Measurements from ENCODE around the gene ALOX5.

ALOX5 gene

DNA sequence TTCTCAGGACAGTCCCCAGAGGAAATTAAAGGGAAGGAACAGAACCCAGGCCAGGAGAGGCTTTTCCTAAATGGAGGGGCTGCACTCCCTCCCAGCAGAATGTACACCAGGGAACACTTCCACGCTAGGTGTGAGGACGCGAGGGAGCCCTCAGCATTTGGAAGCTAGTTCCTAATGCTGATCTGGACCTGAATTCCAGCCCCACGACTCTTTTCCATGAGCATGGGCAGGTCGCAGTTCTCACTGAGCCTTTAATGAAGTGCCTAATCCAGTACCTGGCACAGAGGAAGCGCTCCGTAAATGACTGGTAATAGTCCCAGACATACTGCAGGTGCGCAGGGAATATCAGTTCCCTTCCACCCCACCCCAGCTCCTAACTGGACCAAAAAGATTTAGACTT is 1.1 kb downstream of the ALOX5 start:
- H3K4me1 Mint-ChIP-seq, result peaks cover 32% of the 10 kb centered on the region
- DNase-seq, result no peak
- H3K4me3 Mint-ChIP-seq, result peak overlapping the region; percentile 55
- no peaks in the 10 kb centered on the region for H3K9me3 Mint-ChIP-seq
- TF ChIP-seq, protein P1, sequence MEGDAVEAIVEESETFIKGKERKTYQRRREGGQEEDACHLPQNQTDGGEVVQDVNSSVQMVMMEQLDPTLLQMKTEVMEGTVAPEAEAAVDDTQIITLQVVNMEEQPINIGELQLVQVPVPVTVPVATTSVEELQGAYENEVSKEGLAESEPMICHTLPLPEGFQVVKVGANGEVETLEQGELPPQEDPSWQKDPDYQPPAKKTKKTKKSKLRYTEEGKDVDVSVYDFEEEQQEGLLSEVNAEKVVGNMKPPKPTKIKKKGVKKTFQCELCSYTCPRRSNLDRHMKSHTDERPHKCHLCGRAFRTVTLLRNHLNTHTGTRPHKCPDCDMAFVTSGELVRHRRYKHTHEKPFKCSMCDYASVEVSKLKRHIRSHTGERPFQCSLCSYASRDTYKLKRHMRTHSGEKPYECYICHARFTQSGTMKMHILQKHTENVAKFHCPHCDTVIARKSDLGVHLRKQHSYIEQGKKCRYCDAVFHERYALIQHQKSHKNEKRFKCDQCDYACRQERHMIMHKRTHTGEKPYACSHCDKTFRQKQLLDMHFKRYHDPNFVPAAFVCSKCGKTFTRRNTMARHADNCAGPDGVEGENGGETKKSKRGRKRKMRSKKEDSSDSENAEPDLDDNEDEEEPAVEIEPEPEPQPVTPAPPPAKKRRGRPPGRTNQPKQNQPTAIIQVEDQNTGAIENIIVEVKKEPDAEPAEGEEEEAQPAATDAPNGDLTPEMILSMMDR (IDR thresholded peaks at IDR 0.05), result no peak
- peaks cover 84% of the 10 kb centered on the region for H3K27me3 Mint-ChIP-seq (ENCODE audit: low read depth, poor library complexity)
- H3K27ac Mint-ChIP-seq, result no peak overlapping the region
- H3K36me3 Mint-ChIP-seq (ENCODE audit: low read depth), result no peaks in the 10 kb centered on the region

DNA sequence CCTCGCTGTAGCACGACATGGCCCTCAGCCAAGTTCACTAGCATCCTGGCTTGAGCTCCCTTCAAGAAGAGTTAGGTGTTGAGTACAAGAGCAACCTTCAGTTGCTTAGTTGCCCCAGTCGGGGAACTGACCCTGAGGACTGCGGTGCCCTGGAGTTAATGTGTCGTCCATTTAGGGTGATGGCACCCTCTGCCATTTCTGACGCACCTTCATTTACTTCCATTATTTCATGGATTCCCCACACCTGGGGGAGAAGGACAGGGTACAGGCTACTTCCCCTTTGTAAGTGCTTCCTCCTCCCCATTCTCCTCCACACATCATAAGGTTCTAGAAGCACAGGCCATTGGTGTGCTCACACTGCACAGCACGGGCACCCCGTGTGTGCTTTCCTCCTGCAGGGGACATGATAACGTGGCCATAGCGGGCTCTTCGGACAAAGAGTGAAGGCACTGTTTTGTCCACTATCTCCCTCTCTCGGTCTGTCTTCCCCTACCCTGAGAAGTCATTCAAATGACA is 1.8 kb downstream of the ALOX5 start:
- H3K4me1 Mint-ChIP-seq, result peaks cover 32% of the 10 kb centered on the region
- no peaks in the 10 kb centered on the region for H3K36me3 Mint-ChIP-seq (ENCODE audit: low read depth)
- H3K4me3 Mint-ChIP-seq, result no peak overlapping the region
- peaks cover 77% of the 10 kb centered on the region for H3K27me3 Mint-ChIP-seq (ENCODE audit: low read depth, poor library complexity)
- H3K27ac Mint-ChIP-seq, result no peak overlapping the region
- no peak for DNase-seq
- H3K9me3 Mint-ChIP-seq, result no peaks in the 10 kb centered on the region
- TF ChIP-seq, protein P1 (IDR thresholded peaks at IDR 0.05), result no peak

DNA sequence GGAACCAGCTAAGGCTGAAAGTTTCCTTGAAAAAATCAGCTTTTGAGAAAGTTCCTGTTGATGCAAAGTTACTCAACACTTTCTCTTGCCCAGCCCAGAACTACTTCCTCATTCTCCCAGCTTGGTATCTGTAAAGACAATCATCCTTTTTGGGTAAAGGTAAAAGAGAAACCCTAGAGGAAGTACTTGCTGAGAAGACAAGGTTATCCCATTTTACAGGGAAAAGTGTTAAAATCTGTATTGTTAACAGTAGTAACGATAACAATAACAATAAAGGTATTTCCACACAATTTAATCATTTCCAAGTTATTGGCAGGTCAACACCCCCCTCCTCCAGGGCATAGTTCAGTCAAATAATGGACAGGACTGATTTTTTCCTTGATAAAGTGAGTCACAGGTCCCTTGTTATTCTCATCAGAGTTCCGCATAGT is 2.4 kb downstream of the ALOX5 start:
- DNase-seq, result no peak
- Mint-ChIP-seq H3K36me3 (ENCODE audit: low read depth) (no peaks in the 10 kb centered on the region), H3K27ac (no peak overlapping the region), H3K4me3 (no peak overlapping the region), H3K9me3 (no peaks in the 10 kb centered on the region), H3K27me3 (ENCODE audit: low read depth, poor library complexity) (peaks cover 71% of the 10 kb centered on the region), H3K4me1 (peaks cover 32% of the 10 kb centered on the region)
- TF ChIP-seq, protein P1 (IDR thresholded peaks at IDR 0.05), result no peak

DNA sequence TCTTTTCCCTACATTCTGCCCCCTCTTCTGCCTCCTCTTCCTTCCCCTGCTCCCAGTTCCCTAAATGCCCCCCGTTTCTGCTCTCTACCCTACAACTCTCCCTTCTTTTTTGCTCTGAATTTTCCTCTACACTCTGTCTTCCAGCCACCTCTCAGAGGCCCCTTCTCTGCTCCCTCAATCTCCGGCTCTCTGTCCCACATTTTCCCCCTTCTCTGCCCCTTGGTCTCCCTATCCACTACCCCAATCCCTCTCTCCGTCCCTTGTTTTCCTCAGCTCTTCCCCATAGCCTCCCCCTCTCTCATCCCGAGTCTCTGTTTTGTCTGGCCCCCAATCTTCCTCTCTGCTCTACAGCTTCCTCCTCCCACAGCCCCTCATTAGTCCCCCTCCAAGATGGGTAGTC is 3.3 kb downstream of the ALOX5 start:
- H3K27ac Mint-ChIP-seq, result no peak overlapping the region
- no peaks in the 10 kb centered on the region for H3K36me3 Mint-ChIP-seq (ENCODE audit: low read depth)
- H3K9me3 Mint-ChIP-seq, result no peaks in the 10 kb centered on the region
- DNase-seq, result no peak
- TF ChIP-seq, protein P1 (IDR thresholded peaks at IDR 0.05), result no peak
- no peak overlapping the region for H3K4me3 Mint-ChIP-seq
- peaks cover 62% of the 10 kb centered on the region for H3K27me3 Mint-ChIP-seq (ENCODE audit: low read depth, poor library complexity)
- H3K4me1 Mint-ChIP-seq, result peaks cover 32% of the 10 kb centered on the region

DNA sequence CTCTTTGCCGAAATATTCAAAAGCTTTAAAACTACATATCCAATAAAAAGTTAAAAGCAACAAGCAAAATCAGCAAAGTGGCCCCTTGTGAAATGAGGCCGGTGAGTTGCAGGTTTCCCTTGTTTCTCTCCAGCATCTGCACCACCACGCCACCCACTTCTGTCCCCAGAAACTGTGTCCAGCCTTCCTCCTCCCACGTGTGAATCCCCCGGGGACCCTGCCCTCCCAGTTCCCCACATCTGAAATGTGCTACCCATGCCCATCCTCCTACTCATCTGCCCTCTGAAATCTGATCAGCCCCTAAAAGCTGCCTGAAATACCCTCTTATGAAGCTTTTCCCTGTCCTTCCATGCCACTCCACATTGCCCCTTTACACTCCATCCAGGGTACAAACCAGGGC is 3.8 kb downstream of the ALOX5 start:
- Mint-ChIP-seq H3K36me3 (ENCODE audit: low read depth) (no peaks in the 10 kb centered on the region), H3K27me3 (ENCODE audit: low read depth, poor library complexity) (peaks cover 56% of the 10 kb centered on the region), H3K27ac (no peak overlapping the region), H3K4me1 (peaks cover 31% of the 10 kb centered on the region), H3K4me3 (peak overlapping the region; percentile 43), H3K9me3 (no peaks in the 10 kb centered on the region)
- DNase-seq, result no peak
- TF ChIP-seq, protein P1 (IDR thresholded peaks at IDR 0.05), result no peak

DNA sequence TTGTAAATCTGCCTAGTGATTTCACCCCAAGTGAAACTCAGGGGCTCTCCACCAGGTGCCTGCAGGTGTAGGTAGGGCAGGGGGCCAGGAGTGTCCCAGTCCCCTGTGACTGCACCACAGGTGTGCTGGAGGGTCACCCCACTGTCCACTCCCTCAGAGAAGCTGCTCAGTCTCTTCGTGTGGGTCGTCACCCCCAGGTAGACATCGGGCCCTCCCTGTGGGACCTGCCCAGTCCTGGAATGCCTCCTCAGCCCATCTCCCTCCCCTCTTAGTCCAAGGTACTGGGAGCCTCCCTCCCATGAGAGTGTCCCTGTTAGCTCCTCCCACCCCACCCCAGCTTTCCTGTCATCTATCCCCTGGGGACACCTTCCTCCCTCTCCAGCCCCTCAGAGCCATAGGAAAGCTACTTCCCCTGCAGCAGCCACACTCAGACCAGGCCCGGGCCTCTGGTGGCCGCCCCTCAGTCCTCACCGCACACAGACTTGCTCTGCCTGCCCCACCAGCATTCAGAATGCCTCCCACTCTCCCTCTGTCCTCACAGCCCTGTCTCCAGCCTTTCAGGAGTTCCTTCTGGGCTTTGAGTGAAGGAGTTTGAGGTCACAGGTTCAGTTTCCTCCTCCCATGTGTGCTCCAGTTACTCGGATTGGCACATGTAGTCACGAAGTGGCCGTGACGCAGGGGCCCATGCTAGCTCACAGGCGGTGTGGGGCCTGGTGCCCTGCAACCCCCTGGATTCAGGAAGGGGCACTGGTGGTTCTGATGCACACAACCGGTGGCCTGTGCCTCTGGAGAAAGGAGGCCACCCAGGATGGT is 5.1 kb downstream of the ALOX5 start:
- DNase-seq, result no peak
- TF ChIP-seq, protein P1 (IDR thresholded peaks at IDR 0.05), result no peak
- no peak overlapping the region for H3K27ac Mint-ChIP-seq
- peaks cover 44% of the 10 kb centered on the region for H3K27me3 Mint-ChIP-seq (ENCODE audit: low read depth, poor library complexity)
- no peak overlapping the region for H3K4me3 Mint-ChIP-seq
- no peaks in the 10 kb centered on the region for H3K36me3 Mint-ChIP-seq (ENCODE audit: low read depth)
- H3K9me3 Mint-ChIP-seq, result no peaks in the 10 kb centered on the region
- H3K4me1 Mint-ChIP-seq, result peaks cover 27% of the 10 kb centered on the region

Data from nephron progenitor cell (in vitro differentiated cells).